Osteoblast (primary cell): ENCODE results near the gene CTNNBIP1. TPM values are rescaled to one million over a fixed set of nuclear protein-coding genes. Genes with fewer than 3 reads are reported as not detected.

Source experiments
- DNase-seq: peaks from one replicate; pipeline ENCODE4 v3.0.0; 2011; ENCODE audit warnings: low spot score, mixed read lengths; ENCODE audit not compliant: insufficient read length; ENCODE audit errors: missing footprints
- H2AFZ ChIP-seq: 2 replicates; pipeline ENCODE4 v1.6.0; 2011; ENCODE audit warnings: mild to moderate bottlenecking, low read length
- H3K27ac ChIP-seq: 2 replicates; pipeline ENCODE4 v1.5.1; 2011; ENCODE audit warnings: mild to moderate bottlenecking, low read depth, low read length, moderate library complexity
- H3K27me3 ChIP-seq: 2 replicates; pipeline ENCODE4 v1.6.0; 2012; ENCODE audit warnings: mild to moderate bottlenecking, control low read depth, inconsistent platforms, low read length, moderate library complexity; ENCODE audit not compliant: insufficient read depth
- H3K36me3 ChIP-seq: 2 replicates; pipeline ENCODE4 v1.5.1; 2011; ENCODE audit warnings: mild to moderate bottlenecking, low read length, control low read depth, moderate library complexity; ENCODE audit not compliant: insufficient read depth
- H3K4me1 ChIP-seq: 2 replicates; pipeline ENCODE4 v1.5.1; 2011; ENCODE audit warnings: mild to moderate bottlenecking, low read length, control low read depth, moderate library complexity; ENCODE audit not compliant: insufficient read depth
- H3K4me2 ChIP-seq: 2 replicates; pipeline ENCODE4 v1.6.0; 2011; ENCODE audit warnings: mild to moderate bottlenecking, low read length; ENCODE audit not compliant: insufficient read depth
- H3K4me3 ChIP-seq: fragments of 200-600 bp; sonication (generic); 3 replicates; pipeline ENCODE4 v1.5.1; 2012; ENCODE audit warnings: mild to moderate bottlenecking, low read length, inconsistent platforms; ENCODE audit not compliant: insufficient read depth
- H3K79me2 ChIP-seq: 2 replicates; pipeline ENCODE4 v1.6.0; 2012; ENCODE audit warnings: mild to moderate bottlenecking, low read length, control low read depth, inconsistent platforms; ENCODE audit not compliant: insufficient read depth
- H3K9me3 ChIP-seq: 2 replicates; pipeline ENCODE4 v1.5.1; 2011; ENCODE audit warnings: low read depth, low read length, control low read depth
- H4K20me1 ChIP-seq: 2 replicates; pipeline ENCODE4 v1.6.0; 2012; ENCODE audit warnings: mild to moderate bottlenecking, low read length, control low read depth; ENCODE audit not compliant: insufficient read depth
- total RNA-seq: library from RNA; depleted of rRNA; stranded (reverse); fragments of >200 nt; gene quantifications from 2 replicates; pipeline ENCODE4 v1.2.3, GENCODE V29; 2012
- TF ChIP-seq, protein P1 (sequence below): IDR thresholded peaks from 2 replicates; pipeline ENCODE4 v1.5.1; 2011; ENCODE audit warnings: mild to moderate bottlenecking, low read depth, low read length, moderate library complexity; ENCODE audit errors: extremely low read depth

Gene CTNNBIP1
- total RNA-seq, 1 donor, result 18.5 TPM

GRCh38 chr1:9877962-9878361, 32.1 kb downstream of the CTNNBIP1 start:
- TF ChIP-seq, protein P1, sequence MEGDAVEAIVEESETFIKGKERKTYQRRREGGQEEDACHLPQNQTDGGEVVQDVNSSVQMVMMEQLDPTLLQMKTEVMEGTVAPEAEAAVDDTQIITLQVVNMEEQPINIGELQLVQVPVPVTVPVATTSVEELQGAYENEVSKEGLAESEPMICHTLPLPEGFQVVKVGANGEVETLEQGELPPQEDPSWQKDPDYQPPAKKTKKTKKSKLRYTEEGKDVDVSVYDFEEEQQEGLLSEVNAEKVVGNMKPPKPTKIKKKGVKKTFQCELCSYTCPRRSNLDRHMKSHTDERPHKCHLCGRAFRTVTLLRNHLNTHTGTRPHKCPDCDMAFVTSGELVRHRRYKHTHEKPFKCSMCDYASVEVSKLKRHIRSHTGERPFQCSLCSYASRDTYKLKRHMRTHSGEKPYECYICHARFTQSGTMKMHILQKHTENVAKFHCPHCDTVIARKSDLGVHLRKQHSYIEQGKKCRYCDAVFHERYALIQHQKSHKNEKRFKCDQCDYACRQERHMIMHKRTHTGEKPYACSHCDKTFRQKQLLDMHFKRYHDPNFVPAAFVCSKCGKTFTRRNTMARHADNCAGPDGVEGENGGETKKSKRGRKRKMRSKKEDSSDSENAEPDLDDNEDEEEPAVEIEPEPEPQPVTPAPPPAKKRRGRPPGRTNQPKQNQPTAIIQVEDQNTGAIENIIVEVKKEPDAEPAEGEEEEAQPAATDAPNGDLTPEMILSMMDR, result no peak
- Histone ChIP-seq H4K20me1 (peaks cover 23% of the 10 kb centered on the region), H3K4me1 (peaks cover 12% of the 10 kb centered on the region), H3K4me2 (no peak overlapping the region), H3K27ac (no peak overlapping the region), H3K9me3 (no peaks in the 10 kb centered on the region), H2AFZ (no peak overlapping the region), H3K4me3 (no peak overlapping the region), H3K27me3 (peaks cover 3% of the 10 kb centered on the region), H3K79me2 (no peaks in the 10 kb centered on the region), H3K36me3 (no peaks in the 10 kb centered on the region)
- no peak for DNase-seq

- Histone ChIP-seq H3K9me3 (no peaks in the 10 kb centered on the region), H3K4me2 (peak overlapping the region; percentile 60), H3K27me3 (peaks cover 3% of the 10 kb centered on the region), H2AFZ (no peak overlapping the region), H3K4me3 (peak overlapping the region; percentile 44), H3K4me1 (peaks cover 5% of the 10 kb centered on the region), H3K27ac (no peak overlapping the region), H3K79me2 (no peaks in the 10 kb centered on the region), H3K36me3 (no peaks in the 10 kb centered on the region), H4K20me1 (peaks cover 13% of the 10 kb centered on the region)
- TF ChIP-seq, protein P1, result no peak
- DNase-seq, result peak; percentile 82
Observed at GRCh38 chr1:9875636-9876000, 34.5 kb downstream of the CTNNBIP1 start.

- TF ChIP-seq, protein P1, result peak; percentile 94
- Histone ChIP-seq H3K4me3 (peak overlapping the region; percentile 44), H3K36me3 (no peaks in the 10 kb centered on the region), H4K20me1 (peaks cover 13% of the 10 kb centered on the region), H2AFZ (peak overlapping the region; percentile 56), H3K27ac (no peak overlapping the region), H3K79me2 (no peaks in the 10 kb centered on the region), H3K27me3 (peaks cover 3% of the 10 kb centered on the region), H3K4me2 (peak overlapping the region; percentile 60), H3K4me1 (peaks cover 5% of the 10 kb centered on the region), H3K9me3 (no peaks in the 10 kb centered on the region)
- DNase-seq, result peak; percentile 98
Observed at GRCh38 chr1:9874959-9875635, 35.0 kb downstream of the CTNNBIP1 start.

DNA sequence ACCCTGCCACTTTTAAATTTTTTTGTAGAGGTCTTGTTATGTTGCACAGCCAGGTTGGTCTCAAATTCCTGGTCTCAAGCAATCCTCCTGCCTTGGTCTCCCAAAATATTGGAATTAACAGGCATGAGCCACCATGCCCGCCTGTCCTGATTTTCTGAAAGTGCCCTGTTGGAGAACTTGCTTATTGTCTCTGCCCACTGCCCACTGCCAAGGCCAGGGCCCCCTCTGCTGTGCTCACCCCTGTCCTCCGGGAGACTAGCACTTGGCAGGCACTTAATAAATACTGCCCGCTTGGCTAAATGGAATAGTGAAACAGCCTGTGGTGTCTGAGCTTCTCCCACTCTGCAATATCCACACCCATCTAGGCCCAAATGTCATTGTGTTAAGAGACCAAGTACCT, 35.7 kb downstream of the CTNNBIP1 start:
- Histone ChIP-seq H3K4me2 (peak overlapping the region; percentile 60), H2AFZ (no peak overlapping the region), H3K27me3 (peaks cover 3% of the 10 kb centered on the region), H3K27ac (no peak overlapping the region), H3K36me3 (no peaks in the 10 kb centered on the region), H3K79me2 (no peaks in the 10 kb centered on the region), H3K4me3 (no peak overlapping the region), H3K9me3 (no peaks in the 10 kb centered on the region), H4K20me1 (peaks cover 13% of the 10 kb centered on the region), H3K4me1 (peaks cover 5% of the 10 kb centered on the region)
- DNase-seq, result no peak
- TF ChIP-seq, protein P1, result no peak
